GM18861 (cell line): ENCODE measurements around the gene ASIC3.
"Not testable (repeated sequence)": the region's sequence is repeated elsewhere in the genome, so short reads cannot be mapped to it uniquely, and the experiment has no call there.

Source experiments
- ATAC-seq: cut with Tn5 transposase; IDR thresholded peaks from one replicate; pipeline ENCODE4 v1.9.1; 2021; ENCODE audit not compliant: unreplicated experiment

ASIC3 gene

GRCh38 chr7:151047976-151048815 lies at the start of gene ASIC3:
ASIC3 (plus strand) TSS chr7:151048531; CDS start chr7:151048886, 355 bp downstream.
- ATAC-seq, result no peak

- no peak for ATAC-seq
Observed at GRCh38 chr7:150999001-150999400, 49.3 kb upstream of the ASIC3 start.

- no peak for ATAC-seq
Observed at GRCh38 chr7:150999497-151000230, 48.7 kb upstream of the ASIC3 start.

GRCh38 chr7:151000897-151001495 lies 47.3 kb upstream of the ASIC3 start:
- ATAC-seq, result no peak

- no peak for ATAC-seq
Observed at GRCh38 chr7:151001546-151001945, 46.8 kb upstream of the ASIC3 start.

- ATAC-seq, result no peak
Observed at GRCh38 chr7:151003572-151003971, 44.8 kb upstream of the ASIC3 start.

GRCh38 chr7:151005566-151005965 lies 42.8 kb upstream of the ASIC3 start:
- ATAC-seq, result no peak

GRCh38 chr7:151006590-151007300 lies 41.6 kb upstream of the ASIC3 start:
- no peak for ATAC-seq

DNA sequence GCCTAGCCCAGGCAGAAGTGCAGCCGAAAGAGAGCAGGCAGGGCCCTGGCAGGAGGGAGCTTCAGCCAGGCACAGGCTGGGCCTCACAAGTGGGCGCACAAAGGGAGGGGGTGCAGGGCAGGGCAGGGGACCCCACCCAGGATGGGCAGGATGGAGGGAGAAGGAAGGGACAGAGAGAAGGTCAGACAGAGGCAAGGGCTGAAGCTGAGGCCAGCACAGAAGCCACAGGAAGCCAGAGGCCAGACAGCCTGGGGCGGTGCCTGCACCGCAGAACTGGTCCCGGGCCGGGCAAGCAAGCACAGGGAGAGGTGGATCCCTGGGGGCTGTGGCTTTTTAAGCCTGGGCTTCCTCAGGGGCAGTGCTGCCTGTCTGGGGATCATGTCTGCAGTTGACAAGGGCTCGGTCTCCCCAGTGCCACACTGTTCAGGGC lies 40.8 kb upstream of the ASIC3 start:
- ATAC-seq, result no peak

GRCh38 chr7:151008143-151008510 lies 40.2 kb upstream of the ASIC3 start:
- ATAC-seq, result no peak

GRCh38 chr7:151008511-151009323 lies 39.6 kb upstream of the ASIC3 start:
- no peak for ATAC-seq

GRCh38 chr7:151009327-151010036 lies 38.8 kb upstream of the ASIC3 start:
- no peak for ATAC-seq

GRCh38 chr7:151010037-151010306 lies 38.4 kb upstream of the ASIC3 start:
- ATAC-seq, result no peak

- ATAC-seq, result no peak
Observed at GRCh38 chr7:151010307-151011096, 37.8 kb upstream of the ASIC3 start.

- no peak for ATAC-seq
Observed at GRCh38 chr7:151011097-151011409, 37.3 kb upstream of the ASIC3 start.

GRCh38 chr7:151011616-151012015 lies 36.7 kb upstream of the ASIC3 start:
- ATAC-seq, result not testable (repeated sequence)

DNA sequence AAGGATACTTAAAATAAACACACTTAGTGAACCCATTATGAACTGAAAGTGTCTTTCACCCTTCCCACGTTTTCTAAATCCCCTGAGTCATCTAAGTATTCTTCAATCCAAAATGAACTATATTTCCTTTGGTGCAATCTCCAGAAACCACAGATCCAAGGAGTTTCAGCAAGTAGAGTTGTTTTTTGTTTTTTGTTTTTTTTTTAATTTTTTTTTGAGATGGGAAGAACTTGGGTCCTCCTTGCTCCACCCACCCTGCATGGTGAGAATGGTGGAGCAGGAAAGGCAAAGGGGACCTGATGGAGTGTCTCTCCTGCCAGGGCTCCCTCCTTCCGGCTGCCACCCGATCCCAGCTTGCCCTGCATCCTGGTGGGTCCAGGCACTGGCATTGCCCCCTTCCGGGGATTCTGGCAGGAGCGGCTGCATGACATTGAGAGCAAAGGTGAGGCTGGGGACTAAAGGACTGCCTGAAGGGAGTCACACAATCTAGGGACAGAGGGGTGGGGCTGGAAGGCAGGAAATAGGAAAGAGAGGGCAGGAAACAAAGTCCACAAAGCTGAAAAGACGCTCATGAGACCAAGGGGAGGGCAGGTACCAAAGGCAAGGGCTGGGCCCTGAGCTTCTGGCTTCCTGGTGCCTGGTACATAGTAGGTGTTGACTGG lies 36.2 kb upstream of the ASIC3 start:
- no peak for ATAC-seq

GRCh38 chr7:151012911-151013347 lies 35.4 kb upstream of the ASIC3 start:
- no peak for ATAC-seq

- no peak for ATAC-seq
Observed at GRCh38 chr7:151013356-151013732, 35.0 kb upstream of the ASIC3 start.
